Activated T-cell treated with anti-CD3 and anti-CD28 coated beads, Interleukin-2, amount 50 U/mL, for 48 hours (primary cell): ENCODE measurements around the gene CACNA1C.

Source experiments
- DNase-seq, 2 experiments: peaks; one replicate each; pipeline ENCODE4 v3.0.0-alpha.2; 2020

CACNA1C gene

GRCh38 chr12:2687058-2687457 lies 634.3 kb downstream of the CACNA1C start:
- DNase-seq = no peak

- no peak for DNase-seq
Measured at GRCh38 chr12:2687726-2688125, 634.9 kb downstream of the CACNA1C start.

GRCh38 chr12:2688381-2688931 lies 635.7 kb downstream of the CACNA1C start:
- no peak for DNase-seq

GRCh38 chr12:2689393-2689792 lies 636.6 kb downstream of the CACNA1C start:
- DNase-seq = no peak

- DNase-seq = no peak
Measured at GRCh38 chr12:2689879-2690278, 637.1 kb downstream of the CACNA1C start.

- no peak for DNase-seq
Measured at GRCh38 chr12:2690348-2691005, 637.7 kb downstream of the CACNA1C start.

- peak in 1 of 2 experiments; percentile 74 for DNase-seq
Measured at GRCh38 chr12:2691006-2691344, 638.2 kb downstream of the CACNA1C start.

- peak; percentile 65 to 73 for DNase-seq
Measured at GRCh38 chr12:2691345-2692071, 638.7 kb downstream of the CACNA1C start.

- DNase-seq = no peak
Measured at GRCh38 chr12:2692080-2692479, 639.3 kb downstream of the CACNA1C start.

- DNase-seq = no peak
Measured at GRCh38 chr12:2693244-2693860, 640.6 kb downstream of the CACNA1C start.

- no peak for DNase-seq
Measured at GRCh38 chr12:2693980-2694610, 641.3 kb downstream of the CACNA1C start.

- no peak for DNase-seq
Measured at GRCh38 chr12:2696136-2696535, 643.3 kb downstream of the CACNA1C start.

GRCh38 chr12:2697057-2697800 lies 644.4 kb downstream of the CACNA1C start:
- no peak for DNase-seq

GRCh38 chr12:2698566-2698965 lies 645.8 kb downstream of the CACNA1C start:
- DNase-seq = no peak

GRCh38 chr12:2710701-2711100 lies 657.9 kb downstream of the CACNA1C start:
- DNase-seq = no peak

- no peak for DNase-seq
Measured at GRCh38 chr12:2719392-2719791, 666.6 kb downstream of the CACNA1C start.

- no peak for DNase-seq
Measured at GRCh38 chr12:2722806-2723205, 670.0 kb downstream of the CACNA1C start.

GRCh38 chr12:2732290-2732689 lies 679.5 kb downstream of the CACNA1C start:
- no peak for DNase-seq

GRCh38 chr12:2733493-2734355 lies 680.9 kb downstream of the CACNA1C start:
- DNase-seq = no peak

- no peak for DNase-seq
Measured at GRCh38 chr12:2735432-2735831, 682.6 kb downstream of the CACNA1C start.

- no peak for DNase-seq
Measured at GRCh38 chr12:2737656-2738241, 685.0 kb downstream of the CACNA1C start.
